GM23338 (cell line): Measurements from ENCODE around the gene SPG21. TPM values are rescaled to one million over a fixed set of nuclear protein-coding genes. Genes with fewer than 3 reads are reported as not detected.

Experiments
- ATAC-seq: fragments of 200-7000 bp; cut with Tn5 transposase; 3 replicates; pipeline ENCODE4 v1.9.1; 2020
- DNase-seq: peaks from one replicate; pipeline ENCODE4 v3.0.0-alpha.2; 2015; ENCODE audit warnings: low spot score
- H2AFZ ChIP-seq: fragments of 200-600 bp; sonication (generic); 2 replicates; pipeline ENCODE4 v1.8.0; 2016; ENCODE audit warnings: antibody characterized with exemption, mild to moderate bottlenecking, moderate library complexity
- H3F3A ChIP-seq: fragments of 200-600 bp; sonication (generic); replicated peaks from 2 replicates; pipeline ENCODE4 v1.8.0; 2017; ENCODE audit warnings: antibody characterized with exemption, mixed run types, low read depth
- H3K27ac ChIP-seq: fragments of 200-600 bp; sonication (generic); 2 replicates; pipeline ENCODE4 v1.6.1; 2016; ENCODE audit warnings: low read depth
- H3K27me3 ChIP-seq: fragments of 200-600 bp; sonication (generic); 2 replicates; pipeline ENCODE4 v1.8.0; 2016; ENCODE audit warnings: mild to moderate bottlenecking, mixed run types, moderate library complexity; ENCODE audit not compliant: insufficient read depth
- H3K36me3 ChIP-seq: fragments of 200-600 bp; sonication (generic); 2 replicates; pipeline ENCODE4 v1.8.0; 2016; ENCODE audit warnings: mild to moderate bottlenecking; ENCODE audit not compliant: insufficient read depth
- H3K4me1 ChIP-seq: fragments of 200-600 bp; sonication (generic); 2 replicates; pipeline ENCODE4 v1.8.0; 2016; ENCODE audit warnings: mild to moderate bottlenecking, moderate library complexity; ENCODE audit not compliant: insufficient read depth
- H3K4me2 ChIP-seq: fragments of 200-600 bp; sonication (generic); 2 replicates; pipeline ENCODE4 v1.7.1; 2017; ENCODE audit warnings: mixed run types
- H3K4me3 ChIP-seq: fragments of 200-600 bp; sonication (generic); 2 replicates; pipeline ENCODE4 v1.6.1; 2016; ENCODE audit warnings: mixed run types
- H3K79me2 ChIP-seq: fragments of 200-600 bp; sonication (generic); replicated peaks from 2 replicates; pipeline ENCODE4 v1.8.0; 2017; ENCODE audit warnings: mild to moderate bottlenecking; ENCODE audit not compliant: insufficient read depth
- H3K9me2 ChIP-seq: fragments of 200-600 bp; sonication (generic); 2 replicates; pipeline ENCODE4 v1.8.0; 2017; ENCODE audit not compliant: insufficient read depth
- H4K20me1 ChIP-seq: fragments of 200-600 bp; sonication (generic); replicated peaks from 2 replicates; pipeline ENCODE4 v1.8.0; 2017; ENCODE audit warnings: mild to moderate bottlenecking; ENCODE audit not compliant: insufficient read depth
- H3K27ac Mint-ChIP-seq: 2 replicates; pipeline ENCODE4 v1.8.0; 2020; ENCODE audit warnings: inconsistent platforms, mild to moderate bottlenecking, moderate library complexity, mixed read lengths
- H3K27me3 Mint-ChIP-seq: 3 replicates; pipeline ENCODE4 v1.8.0; 2022; ENCODE audit warnings: low read depth, mild to moderate bottlenecking, moderate library complexity, mixed read lengths, inconsistent platforms; ENCODE audit not compliant: insufficient read depth, poor library complexity
- H3K36me3 Mint-ChIP-seq: 3 replicates; pipeline ENCODE4 v1.8.0; 2021; ENCODE audit warnings: low read depth, mild to moderate bottlenecking, inconsistent platforms, moderate library complexity, mixed read lengths
- H3K4me1 Mint-ChIP-seq: 3 replicates; pipeline ENCODE4 v1.8.0; 2020; ENCODE audit warnings: mild to moderate bottlenecking, inconsistent platforms, mixed read lengths
- H3K4me3 Mint-ChIP-seq: 3 replicates; pipeline ENCODE4 v1.8.0; 2021; ENCODE audit warnings: moderate library complexity, mild to moderate bottlenecking, inconsistent platforms, mixed read lengths
- H3K9me3 Mint-ChIP-seq: 3 replicates; pipeline ENCODE4 v1.8.0; 2020; ENCODE audit warnings: moderate library complexity, mild to moderate bottlenecking, inconsistent platforms, mixed read lengths
- CREB1 ChIP-seq: fragments of 250-450 bp; sonication (Bioruptor Pico); IDR thresholded peaks from 2 replicates; pipeline ENCODE4 v1.5.0; 2020; ENCODE audit warnings: low read depth, mild to moderate bottlenecking, moderate library complexity
- EZH2 ChIP-seq: fragments of 200-600 bp; sonication (generic); IDR thresholded peaks from one replicate; pipeline ENCODE4 v1.8.0; 2017; ENCODE audit warnings: antibody characterized with exemption, mild to moderate bottlenecking, low read depth; ENCODE audit not compliant: unreplicated experiment
- EZH2phosphoT487 ChIP-seq: fragments of 200-600 bp; sonication (generic); IDR thresholded peaks from one replicate; pipeline ENCODE4 v1.8.1; 2018; ENCODE audit warnings: antibody characterized with exemption; ENCODE audit not compliant: unreplicated experiment
- ZNF114 ChIP-seq: fragments of 250-450 bp; sonication (Bioruptor Pico); IDR thresholded peaks from 2 replicates; pipeline ENCODE4 v1.5.0; 2020; ENCODE audit warnings: mild to moderate bottlenecking, moderate library complexity
- ZNF331 ChIP-seq: fragments of 250-450 bp; sonication (Bioruptor Pico); IDR thresholded peaks from 2 replicates; pipeline ENCODE4 v1.5.0; 2020; ENCODE audit warnings: low read depth, mild to moderate bottlenecking, moderate library complexity
- polyA plus RNA-seq: library from polyadenylated mRNA; unstranded; fragments of >200 nt; fragmentation: Nextera tagmentation; extraction: Ambion mirVana; gene quantifications from 2 replicates; pipeline ENCODE4 v1.2.1, GENCODE V29; 2016
- total RNA-seq: library from RNA; depleted of rRNA; stranded (reverse); fragments of >200 nt; shearing (Covaris generic); gene quantifications from 2 replicates; pipeline ENCODE4 v1.2.3, GENCODE V29; 2014
- TF ChIP-seq, protein P1 (sequence below): IDR thresholded peaks from 2 replicates; pipeline ENCODE4 v1.6.1; 2016; ENCODE audit warnings: antibody characterized with exemption
- TF ChIP-seq, protein P2 (sequence below): fragments of 250-450 bp; sonication (Bioruptor Pico); IDR thresholded peaks from 2 replicates; pipeline ENCODE4 v1.5.0; 2020; ENCODE audit warnings: mild to moderate bottlenecking, moderate library complexity

Gene SPG21
- total and polyA plus RNA-seq, 2 experiments from 2014 or later: 81.0 to 102 TPM

- Histone ChIP-seq H3K4me3 (peak overlapping the region; percentile 98; the same call in 1 of the 2 replicates), H3K4me2 (peak overlapping the region; percentile 97), H3K4me1 (peaks cover 10% of the 10 kb centered on the region), H3K79me2 (peaks cover 15% of the 10 kb centered on the region), H4K20me1 (peaks cover 15% of the 10 kb centered on the region), H3K27ac (no peak overlapping the region), H2AFZ (no peak overlapping the region), H3K36me3 (no peaks in the 10 kb centered on the region), H3K27me3 (no peaks in the 10 kb centered on the region), H3K9me2 (no peaks in the 10 kb centered on the region), H3F3A (0 out of 2 replicates have a peak, but pooled peaks cover 6% of the 10 kb centered on the region)
- no peak for ATAC-seq
- peaks cover 9% of the 10 kb centered on the region for H3K4me1 Mint-ChIP-seq
- H3K36me3 Mint-ChIP-seq: peaks cover 19% of the 10 kb centered on the region
- no peak overlapping the region for H3K27ac Mint-ChIP-seq
- peaks cover 11% of the 10 kb centered on the region for H3K27me3 Mint-ChIP-seq
- H3K9me3 Mint-ChIP-seq: no peaks in the 10 kb centered on the region
- H3K4me3 Mint-ChIP-seq: peak overlapping the region; percentile 80
- DNase-seq: no peak
- TF ChIP-seq EZH2 (no peak), ZNF331 (CRISPR knock-in tag) (no peak), ZNF114 (CRISPR knock-in tag) (no peak), CREB1 (no peak)
- TF ChIP-seq, protein P1, sequence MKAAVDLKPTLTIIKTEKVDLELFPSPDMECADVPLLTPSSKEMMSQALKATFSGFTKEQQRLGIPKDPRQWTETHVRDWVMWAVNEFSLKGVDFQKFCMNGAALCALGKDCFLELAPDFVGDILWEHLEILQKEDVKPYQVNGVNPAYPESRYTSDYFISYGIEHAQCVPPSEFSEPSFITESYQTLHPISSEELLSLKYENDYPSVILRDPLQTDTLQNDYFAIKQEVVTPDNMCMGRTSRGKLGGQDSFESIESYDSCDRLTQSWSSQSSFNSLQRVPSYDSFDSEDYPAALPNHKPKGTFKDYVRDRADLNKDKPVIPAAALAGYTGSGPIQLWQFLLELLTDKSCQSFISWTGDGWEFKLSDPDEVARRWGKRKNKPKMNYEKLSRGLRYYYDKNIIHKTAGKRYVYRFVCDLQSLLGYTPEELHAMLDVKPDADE: no peak
Measured at GRCh38 chr15:65027593-65027992, 37.9 kb upstream of the SPG21 start.

- DNase-seq (no peak), ATAC-seq (no peak)
- TF ChIP-seq EZH2phosphoT487 (no peak), ZNF114 (CRISPR knock-in tag) (no peak)
- TF ChIP-seq, protein P2, sequence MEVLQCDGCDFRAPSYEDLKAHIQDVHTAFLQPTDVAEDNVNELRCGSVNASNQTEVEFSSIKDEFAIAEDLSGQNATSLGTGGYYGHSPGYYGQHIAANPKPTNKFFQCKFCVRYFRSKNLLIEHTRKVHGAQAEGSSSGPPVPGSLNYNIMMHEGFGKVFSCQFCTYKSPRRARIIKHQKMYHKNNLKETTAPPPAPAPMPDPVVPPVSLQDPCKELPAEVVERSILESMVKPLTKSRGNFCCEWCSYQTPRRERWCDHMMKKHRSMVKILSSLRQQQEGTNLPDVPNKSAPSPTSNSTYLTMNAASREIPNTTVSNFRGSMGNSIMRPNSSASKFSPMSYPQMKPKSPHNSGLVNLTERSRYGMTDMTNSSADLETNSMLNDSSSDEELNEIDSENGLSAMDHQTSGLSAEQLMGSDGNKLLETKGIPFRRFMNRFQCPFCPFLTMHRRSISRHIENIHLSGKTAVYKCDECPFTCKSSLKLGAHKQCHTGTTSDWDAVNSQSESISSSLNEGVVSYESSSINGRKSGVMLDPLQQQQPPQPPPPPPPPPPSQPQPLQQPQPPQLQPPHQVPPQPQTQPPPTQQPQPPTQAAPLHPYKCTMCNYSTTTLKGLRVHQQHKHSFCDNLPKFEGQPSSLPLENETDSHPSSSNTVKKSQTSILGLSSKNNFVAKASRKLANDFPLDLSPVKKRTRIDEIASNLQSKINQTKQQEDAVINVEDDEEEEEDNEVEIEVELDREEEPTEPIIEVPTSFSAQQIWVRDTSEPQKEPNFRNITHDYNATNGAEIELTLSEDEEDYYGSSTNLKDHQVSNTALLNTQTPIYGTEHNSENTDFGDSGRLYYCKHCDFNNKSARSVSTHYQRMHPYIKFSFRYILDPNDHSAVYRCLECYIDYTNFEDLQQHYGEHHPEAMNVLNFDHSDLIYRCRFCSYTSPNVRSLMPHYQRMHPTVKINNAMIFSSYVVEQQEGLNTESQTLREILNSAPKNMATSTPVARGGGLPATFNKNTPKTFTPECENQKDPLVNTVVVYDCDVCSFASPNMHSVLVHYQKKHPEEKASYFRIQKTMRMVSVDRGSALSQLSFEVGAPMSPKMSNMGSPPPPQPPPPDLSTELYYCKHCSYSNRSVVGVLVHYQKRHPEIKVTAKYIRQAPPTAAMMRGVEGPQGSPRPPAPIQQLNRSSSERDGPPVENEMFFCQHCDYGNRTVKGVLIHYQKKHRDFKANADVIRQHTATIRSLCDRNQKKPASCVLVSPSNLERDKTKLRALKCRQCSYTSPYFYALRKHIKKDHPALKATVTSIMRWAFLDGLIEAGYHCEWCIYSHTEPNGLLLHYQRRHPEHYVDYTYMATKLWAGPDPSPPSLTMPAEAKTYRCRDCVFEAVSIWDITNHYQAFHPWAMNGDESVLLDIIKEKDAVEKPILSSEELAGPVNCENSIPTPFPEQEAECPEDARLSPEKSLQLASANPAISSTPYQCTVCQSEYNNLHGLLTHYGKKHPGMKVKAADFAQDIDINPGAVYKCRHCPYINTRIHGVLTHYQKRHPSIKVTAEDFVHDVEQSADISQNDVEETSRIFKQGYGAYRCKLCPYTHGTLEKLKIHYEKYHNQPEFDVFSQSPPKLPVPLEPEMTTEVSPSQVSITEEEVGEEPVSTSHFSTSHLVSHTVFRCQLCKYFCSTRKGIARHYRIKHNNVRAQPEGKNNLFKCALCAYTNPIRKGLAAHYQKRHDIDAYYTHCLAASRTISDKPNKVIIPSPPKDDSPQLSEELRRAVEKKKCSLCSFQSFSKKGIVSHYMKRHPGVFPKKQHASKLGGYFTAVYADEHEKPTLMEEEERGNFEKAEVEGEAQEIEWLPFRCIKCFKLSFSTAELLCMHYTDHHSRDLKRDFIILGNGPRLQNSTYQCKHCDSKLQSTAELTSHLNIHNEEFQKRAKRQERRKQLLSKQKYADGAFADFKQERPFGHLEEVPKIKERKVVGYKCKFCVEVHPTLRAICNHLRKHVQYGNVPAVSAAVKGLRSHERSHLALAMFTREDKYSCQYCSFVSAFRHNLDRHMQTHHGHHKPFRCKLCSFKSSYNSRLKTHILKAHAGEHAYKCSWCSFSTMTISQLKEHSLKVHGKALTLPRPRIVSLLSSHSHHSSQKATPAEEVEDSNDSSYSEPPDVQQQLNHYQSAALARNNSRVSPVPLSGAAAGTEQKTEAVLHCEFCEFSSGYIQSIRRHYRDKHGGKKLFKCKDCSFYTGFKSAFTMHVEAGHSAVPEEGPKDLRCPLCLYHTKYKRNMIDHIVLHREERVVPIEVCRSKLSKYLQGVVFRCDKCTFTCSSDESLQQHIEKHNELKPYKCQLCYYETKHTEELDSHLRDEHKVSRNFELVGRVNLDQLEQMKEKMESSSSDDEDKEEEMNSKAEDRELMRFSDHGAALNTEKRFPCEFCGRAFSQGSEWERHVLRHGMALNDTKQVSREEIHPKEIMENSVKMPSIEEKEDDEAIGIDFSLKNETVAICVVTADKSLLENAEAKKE (CRISPR knock-in tag): no peak
- H3K36me3 Mint-ChIP-seq: peaks cover 19% of the 10 kb centered on the region
- H3K27me3 ChIP-seq: no peaks in the 10 kb centered on the region
- peaks cover 10% of the 10 kb centered on the region for H3K4me1 ChIP-seq
- H3K4me1 Mint-ChIP-seq: peaks cover 8% of the 10 kb centered on the region
- no peak overlapping the region for H3K4me2 ChIP-seq
- H3K36me3 ChIP-seq: no peaks in the 10 kb centered on the region
- H3K79me2 ChIP-seq: peaks cover 15% of the 10 kb centered on the region
- no peak overlapping the region for H3K27ac ChIP-seq
- no peaks in the 10 kb centered on the region for H3K9me3 Mint-ChIP-seq
- no peak overlapping the region for H3K27ac Mint-ChIP-seq
- 0 out of 2 replicates have a peak, but pooled peaks cover 6% of the 10 kb centered on the region for H3F3A ChIP-seq
- no peak overlapping the region for H3K4me3 Mint-ChIP-seq
- H3K27me3 Mint-ChIP-seq: peaks cover 11% of the 10 kb centered on the region
- peaks cover 15% of the 10 kb centered on the region for H4K20me1 ChIP-seq
- H3K9me2 ChIP-seq: no peaks in the 10 kb centered on the region
- no peak overlapping the region for H3K4me3 ChIP-seq
- H2AFZ ChIP-seq: no peak overlapping the region
Measured at GRCh38 chr15:65026756-65027155, 37.0 kb upstream of the SPG21 start.
